GM10248 (cell line): ENCODE results near the gene OR8S1.
"Not testable (repeated sequence)": the region's sequence is repeated elsewhere in the genome, so short reads cannot be mapped to it uniquely, and the experiment has no call there.

Experiments
- CTCF ChIA-PET: fragments of 300-600 bp; sonication (Branson Sonifier 250); formaldehyde crosslinking; extraction: SDS; loops from one replicate; lab custom pipeline; 2021; ENCODE audit warnings: antibody characterized with exemption; lab: Yijun Ruan, JAX
- POLR2A ChIA-PET: fragments of 350-650 bp; sonication (Branson Sonifier 250); formaldehyde crosslinking; extraction: SDS; loops from one replicate; lab custom pipeline; 2020; ENCODE audit warnings: antibody characterized with exemption; lab: Yijun Ruan, JAX
- DNase-seq: peaks from one replicate; pipeline ENCODE4 v3.0.0; 2012; ENCODE audit errors: extremely low spot score
- CTCF ChIP-seq: IDR thresholded peaks from 2 replicates; pipeline ENCODE4 v1.5.1; 2012; ENCODE audit warnings: mild to moderate bottlenecking, low read depth; ENCODE audit errors: extremely low read depth, missing control alignments, control extremely low read depth

The OR8S1 gene

GRCh38 chr12:48525332-48525731 is at the start of gene OR8S1:
Gene OR8S1 (plus strand): TSS chr12:48525632. CDS start chr12:48525632, 0 bp downstream.
- POLR2A ChIA-PET, result no interaction called here
- no peak for TF ChIP-seq CTCF
- no peak for DNase-seq
- CTCF ChIA-PET, result interaction anchor here (1.3 to 3.8 kb wide), 2 partner anchors 17 to 93 kb away, joined by 4 to 18 read pairs; no protein-coding TSS in a partner anchor

- CTCF ChIA-PET, result no interaction called here
- DNase-seq, result no peak
- TF ChIP-seq CTCF, result no peak
- POLR2A ChIA-PET, result no interaction called here
Measured at GRCh38 chr12:48482198-48482597, 43.2 kb upstream of the OR8S1 start, which contains the start of gene C12orf54. Gene C12orf54 (plus strand): TSS chr12:48482498. CDS start chr12:48483297, 799 bp downstream.

GRCh38 chr12:48482930-48483329 is 42.5 kb upstream of the OR8S1 start:
- no peak for TF ChIP-seq CTCF
- no peak for DNase-seq
- CTCF ChIA-PET, result no interaction called here
- POLR2A ChIA-PET, result no interaction called here

GRCh38 chr12:48486261-48486660 is 39.2 kb upstream of the OR8S1 start:
- ChIA-PET POLR2A (no interaction called here), CTCF (interaction anchor here (1.1 to 1.7 kb wide), 4 partner anchors 12 to 263 kb away, joined by 3 to 4 read pairs (median 4); no protein-coding TSS in a partner anchor)
- DNase-seq, result no peak
- no peak for TF ChIP-seq CTCF

- no peak for TF ChIP-seq CTCF
- CTCF ChIA-PET, result interaction anchor here (1.1 to 1.7 kb wide), 4 partner anchors 13 to 263 kb away, joined by 3 to 4 read pairs (median 4); no protein-coding TSS in a partner anchor
- no peak for DNase-seq
- POLR2A ChIA-PET, result no interaction called here
Measured at GRCh38 chr12:48486679-48487078, 38.8 kb upstream of the OR8S1 start.

GRCh38 chr12:48489012-48489411 is 36.4 kb upstream of the OR8S1 start:
- DNase-seq, result peak; percentile 52
- POLR2A ChIA-PET, result no interaction called here
- CTCF ChIA-PET, result interaction anchor here (0.9 to 1.4 kb wide), 3 partner anchors 18 to 129 kb away, joined by 3 read pairs; no protein-coding TSS in a partner anchor
- TF ChIP-seq CTCF, result no peak

GRCh38 chr12:48489456-48489855 is 36.0 kb upstream of the OR8S1 start:
- POLR2A ChIA-PET, DNase-seq: not testable (repeated sequence)
- CTCF ChIA-PET, result interaction anchor here (0.9 to 1.4 kb wide), 3 partner anchors 18 to 129 kb away, joined by 3 read pairs; no protein-coding TSS in a partner anchor

- CTCF ChIA-PET, DNase-seq, POLR2A ChIA-PET: not testable (repeated sequence)
Measured at GRCh38 chr12:48500281-48500680, 25.2 kb upstream of the OR8S1 start.

GRCh38 chr12:48506836-48507235 is 18.6 kb upstream of the OR8S1 start:
- CTCF ChIA-PET, result interaction anchor here (0.9 to 1.7 kb wide), 3 partner anchors 15 to 34 kb away, joined by 3 to 5 read pairs (median 3); no protein-coding TSS in a partner anchor
- DNase-seq, POLR2A ChIA-PET: not testable (repeated sequence)
